Mammary epithelial cell (primary cell): ENCODE data around the gene DCAF7.

Source experiments
- EZH2 ChIP-seq: IDR thresholded peaks from 2 replicates; pipeline ENCODE4 v1.6.1; 2012; ENCODE audit warnings: low read length, inconsistent platforms, borderline replicate concordance
- TF ChIP-seq, protein P1 (sequence below), 2 donors: IDR thresholded peaks in 1 of 2; conservative IDR thresholded peaks in 1 of 2; 2 replicates each; pipeline ENCODE4 v1.5.1; 2011 to 2012; ENCODE audit warnings: inconsistent platforms in 2 of 2, low read length in 2 of 2, mild to moderate bottlenecking in 2 of 2, control low read depth in 1 of 2, low read depth in 1 of 2; ENCODE audit not compliant: insufficient read depth in 1 of 2; ENCODE audit errors: extremely low read depth in 1 of 2

DNA sequence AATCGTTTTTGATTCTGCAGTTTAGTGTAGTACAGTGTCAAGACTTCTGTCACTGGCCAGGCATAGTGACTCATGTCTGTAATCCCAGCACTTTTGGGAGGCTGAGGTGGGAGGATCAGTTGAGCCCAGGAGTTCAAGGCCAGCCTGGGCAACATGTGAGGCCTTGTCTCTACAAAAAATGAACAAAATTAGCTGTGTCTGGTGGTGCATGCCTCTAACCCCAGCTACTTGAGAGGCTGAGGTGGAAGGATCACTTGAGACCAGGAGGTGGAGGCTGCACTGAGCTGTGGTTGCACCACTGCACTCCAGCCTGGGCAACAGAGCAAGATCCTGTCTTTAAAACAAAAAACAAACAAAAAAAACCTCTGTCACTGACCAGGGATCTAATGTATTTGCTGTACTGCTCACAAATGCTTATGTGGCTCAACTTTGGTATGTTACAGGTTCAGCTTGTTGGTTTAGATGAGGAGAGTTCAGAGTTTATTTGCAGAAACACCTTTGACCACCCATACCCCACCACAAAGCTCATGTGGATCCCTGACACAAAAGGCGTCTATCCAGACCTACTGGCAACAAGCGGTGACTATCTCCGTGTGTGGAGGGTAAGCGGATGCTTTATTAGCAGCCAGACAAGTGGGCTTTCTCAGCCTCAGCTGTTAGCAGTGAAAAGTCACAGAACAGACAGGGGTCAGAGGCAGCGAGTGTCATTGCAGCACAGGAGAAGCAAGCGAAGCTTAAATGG lies 27.9 kb downstream of the DCAF7 start:
- TF ChIP-seq, protein P1, sequence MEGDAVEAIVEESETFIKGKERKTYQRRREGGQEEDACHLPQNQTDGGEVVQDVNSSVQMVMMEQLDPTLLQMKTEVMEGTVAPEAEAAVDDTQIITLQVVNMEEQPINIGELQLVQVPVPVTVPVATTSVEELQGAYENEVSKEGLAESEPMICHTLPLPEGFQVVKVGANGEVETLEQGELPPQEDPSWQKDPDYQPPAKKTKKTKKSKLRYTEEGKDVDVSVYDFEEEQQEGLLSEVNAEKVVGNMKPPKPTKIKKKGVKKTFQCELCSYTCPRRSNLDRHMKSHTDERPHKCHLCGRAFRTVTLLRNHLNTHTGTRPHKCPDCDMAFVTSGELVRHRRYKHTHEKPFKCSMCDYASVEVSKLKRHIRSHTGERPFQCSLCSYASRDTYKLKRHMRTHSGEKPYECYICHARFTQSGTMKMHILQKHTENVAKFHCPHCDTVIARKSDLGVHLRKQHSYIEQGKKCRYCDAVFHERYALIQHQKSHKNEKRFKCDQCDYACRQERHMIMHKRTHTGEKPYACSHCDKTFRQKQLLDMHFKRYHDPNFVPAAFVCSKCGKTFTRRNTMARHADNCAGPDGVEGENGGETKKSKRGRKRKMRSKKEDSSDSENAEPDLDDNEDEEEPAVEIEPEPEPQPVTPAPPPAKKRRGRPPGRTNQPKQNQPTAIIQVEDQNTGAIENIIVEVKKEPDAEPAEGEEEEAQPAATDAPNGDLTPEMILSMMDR (conservative IDR thresholded peaks at IDR 0.05 in 1 of 2, IDR thresholded peaks at IDR 0.05 in 1 of 2; ENCODE audit: extremely low read depth in 1 of 2, insufficient read depth in 1 of 2, low read depth in 1 of 2, low read length in 2 of 2), result no peak
- no peak for TF ChIP-seq EZH2
